GM18907 (cell line): Measurements from ENCODE around the gene SIX3.

ENCODE experiments used
- ATAC-seq: cut with Tn5 transposase; IDR thresholded peaks from one replicate; pipeline ENCODE4 v1.9.1; 2021; ENCODE audit warnings: mild to moderate bottlenecking, moderate library complexity; ENCODE audit not compliant: unreplicated experiment

SIX3 gene

GRCh38 chr2:44941551-44942234, at the start of gene SIX3:
SIX3 (plus strand) TSS chr2:44941702; CDS start chr2:44942105, 403 bp downstream.
- ATAC-seq = peak; percentile 56

- no peak for ATAC-seq
Measured at GRCh38 chr2:44894058-44894457, 47.4 kb upstream of the SIX3 start.

GRCh38 chr2:44895061-44895460, 46.4 kb upstream of the SIX3 start:
- ATAC-seq = no peak

GRCh38 chr2:44897406-44897805, 44.1 kb upstream of the SIX3 start:
- no peak for ATAC-seq

- ATAC-seq = no peak
Measured at GRCh38 chr2:44902217-44903137, 39.0 kb upstream of the SIX3 start.

- no peak for ATAC-seq
Measured at GRCh38 chr2:44904578-44904977, 36.9 kb upstream of the SIX3 start.

- no peak for ATAC-seq
Measured at GRCh38 chr2:44906972-44907371, 34.5 kb upstream of the SIX3 start.

- no peak for ATAC-seq
Measured at GRCh38 chr2:44909831-44910230, 31.7 kb upstream of the SIX3 start.

GRCh38 chr2:44912660-44913059, 28.8 kb upstream of the SIX3 start:
- ATAC-seq = no peak

GRCh38 chr2:44916291-44916690, 25.2 kb upstream of the SIX3 start:
- ATAC-seq = no peak

- ATAC-seq = no peak
Measured at GRCh38 chr2:44918095-44918775, 23.3 kb upstream of the SIX3 start.

GRCh38 chr2:44920751-44921150, 20.8 kb upstream of the SIX3 start:
- ATAC-seq = no peak

GRCh38 chr2:44922776-44923175, 18.7 kb upstream of the SIX3 start:
- no peak for ATAC-seq

GRCh38 chr2:44925561-44926136, 15.9 kb upstream of the SIX3 start:
- no peak for ATAC-seq

- no peak for ATAC-seq
Measured at GRCh38 chr2:44926957-44927356, 14.5 kb upstream of the SIX3 start.

- no peak for ATAC-seq
Measured at GRCh38 chr2:44927985-44928482, 13.5 kb upstream of the SIX3 start.

GRCh38 chr2:44928483-44929158, 12.9 kb upstream of the SIX3 start:
- no peak for ATAC-seq

- ATAC-seq = no peak
Measured at GRCh38 chr2:44929159-44929734, 12.3 kb upstream of the SIX3 start.

- no peak for ATAC-seq
Measured at GRCh38 chr2:44929735-44930273, 11.7 kb upstream of the SIX3 start.
